NCI-H345 treated with DMSO at 0.1 percent for 48 hours (cell line): Measurements from ENCODE around the gene INTS1.

Source experiments
- DNase-seq: peaks from one replicate; lab custom pipeline; 2025; ENCODE audit not compliant: unreplicated experiment; lab: John Stamatoyannopoulos, UW

The INTS1 gene

GRCh38 chr7:1542841-1543747 is 38.9 kb upstream of the INTS1 start:
- DNase-seq = no peak

- DNase-seq = no peak
Measured at GRCh38 chr7:1542329-1542728, 38.1 kb upstream of the INTS1 start.

GRCh38 chr7:1541431-1542162 is 37.4 kb upstream of the INTS1 start:
- no peak for DNase-seq

GRCh38 chr7:1540776-1541271 is 36.6 kb upstream of the INTS1 start:
- no peak for DNase-seq

GRCh38 chr7:1539882-1540775 is 35.9 kb upstream of the INTS1 start:
- DNase-seq = no peak

GRCh38 chr7:1539181-1539881 is 35.1 kb upstream of the INTS1 start:
- DNase-seq = no peak

- DNase-seq = no peak
Measured at GRCh38 chr7:1538544-1539180, 34.5 kb upstream of the INTS1 start.

- no peak for DNase-seq
Measured at GRCh38 chr7:1537535-1538412, 33.6 kb upstream of the INTS1 start.

- no peak for DNase-seq
Measured at GRCh38 chr7:1536743-1537534, 32.8 kb upstream of the INTS1 start.

- DNase-seq = no peak
Measured at GRCh38 chr7:1536455-1536742, 32.2 kb upstream of the INTS1 start.

- no peak for DNase-seq
Measured at GRCh38 chr7:1535701-1536454, 31.7 kb upstream of the INTS1 start.

GRCh38 chr7:1535100-1535458 is 30.9 kb upstream of the INTS1 start:
- DNase-seq = no peak

GRCh38 chr7:1534330-1535099 is 30.3 kb upstream of the INTS1 start:
- DNase-seq = no peak

- DNase-seq = no peak
Measured at GRCh38 chr7:1533547-1534329, 29.5 kb upstream of the INTS1 start.

- DNase-seq = no peak
Measured at GRCh38 chr7:1533255-1533546, 29.0 kb upstream of the INTS1 start.

GRCh38 chr7:1532456-1533254 is 28.5 kb upstream of the INTS1 start:
- DNase-seq = no peak
